RWPE2 (cell line): ENCODE measurements around the gene SMYD3.

Source experiments
- ATAC-seq: fragments of 200-7000 bp; cut with Tn5 transposase; 3 replicates; pipeline ENCODE4 v1.9.1; 2021; ENCODE audit warnings: low read depth
- DNase-seq: peaks from one replicate; pipeline ENCODE4 v3.0.0-alpha.2; 2020; ENCODE audit warnings: low spot score
- H3K27ac ChIP-seq: fragments of 450-650 bp; 2 replicates; pipeline ENCODE4 v1.5.1; 2017; ENCODE audit warnings: mild to moderate bottlenecking; ENCODE audit not compliant: poor library complexity, severe bottlenecking
- H3K27me3 ChIP-seq: fragments of 250-450 bp; sonication (Bioruptor Pico); 2 replicates; pipeline ENCODE4 v1.5.1; 2021; ENCODE audit warnings: mild to moderate bottlenecking, moderate library complexity; ENCODE audit not compliant: insufficient read depth, poor library complexity, severe bottlenecking
- H3K36me3 ChIP-seq: fragments of 250-450 bp; sonication (Bioruptor Pico); 2 replicates; pipeline ENCODE4 v1.5.1; 2020; ENCODE audit warnings: low read depth, mild to moderate bottlenecking, moderate library complexity
- H3K4me1 ChIP-seq: fragments of 250-450 bp; sonication (Bioruptor Pico); 2 replicates; pipeline ENCODE4 v1.5.1; 2021; ENCODE audit warnings: mild to moderate bottlenecking, moderate library complexity; ENCODE audit not compliant: insufficient read depth, poor library complexity, severe bottlenecking
- H3K4me3 ChIP-seq: fragments of 250-450 bp; sonication (Bioruptor Pico); 2 replicates; pipeline ENCODE4 v1.5.1; 2021; ENCODE audit warnings: mild to moderate bottlenecking, moderate library complexity; ENCODE audit not compliant: severe bottlenecking
- H3K9me3 ChIP-seq: fragments of 250-450 bp; sonication (Bioruptor Pico); 2 replicates; pipeline ENCODE4 v1.5.1; 2021; ENCODE audit warnings: mild to moderate bottlenecking, moderate library complexity; ENCODE audit not compliant: severe bottlenecking
- TF ChIP-seq, protein P1 (sequence below): fragments of 450-650 bp; IDR thresholded peaks from one replicate; pipeline ENCODE4 v1.5.1; 2017; ENCODE audit warnings: mild to moderate bottlenecking, moderate library complexity; ENCODE audit not compliant: poor library complexity, severe bottlenecking

The SMYD3 gene

GRCh38 chr1:245934409-245934808, 572.7 kb downstream of the SMYD3 start:
- H3K27ac ChIP-seq, result no peak overlapping the region
- H3K4me3 ChIP-seq, result no peak overlapping the region
- DNase-seq, result no peak
- no peaks in the 10 kb centered on the region for H3K4me1 ChIP-seq
- TF ChIP-seq, protein P1, sequence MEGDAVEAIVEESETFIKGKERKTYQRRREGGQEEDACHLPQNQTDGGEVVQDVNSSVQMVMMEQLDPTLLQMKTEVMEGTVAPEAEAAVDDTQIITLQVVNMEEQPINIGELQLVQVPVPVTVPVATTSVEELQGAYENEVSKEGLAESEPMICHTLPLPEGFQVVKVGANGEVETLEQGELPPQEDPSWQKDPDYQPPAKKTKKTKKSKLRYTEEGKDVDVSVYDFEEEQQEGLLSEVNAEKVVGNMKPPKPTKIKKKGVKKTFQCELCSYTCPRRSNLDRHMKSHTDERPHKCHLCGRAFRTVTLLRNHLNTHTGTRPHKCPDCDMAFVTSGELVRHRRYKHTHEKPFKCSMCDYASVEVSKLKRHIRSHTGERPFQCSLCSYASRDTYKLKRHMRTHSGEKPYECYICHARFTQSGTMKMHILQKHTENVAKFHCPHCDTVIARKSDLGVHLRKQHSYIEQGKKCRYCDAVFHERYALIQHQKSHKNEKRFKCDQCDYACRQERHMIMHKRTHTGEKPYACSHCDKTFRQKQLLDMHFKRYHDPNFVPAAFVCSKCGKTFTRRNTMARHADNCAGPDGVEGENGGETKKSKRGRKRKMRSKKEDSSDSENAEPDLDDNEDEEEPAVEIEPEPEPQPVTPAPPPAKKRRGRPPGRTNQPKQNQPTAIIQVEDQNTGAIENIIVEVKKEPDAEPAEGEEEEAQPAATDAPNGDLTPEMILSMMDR, result no peak
- no peaks in the 10 kb centered on the region for H3K27me3 ChIP-seq
- no peaks in the 10 kb centered on the region for H3K9me3 ChIP-seq
- H3K36me3 ChIP-seq, result no peaks in the 10 kb centered on the region
- no peak for ATAC-seq

DNA sequence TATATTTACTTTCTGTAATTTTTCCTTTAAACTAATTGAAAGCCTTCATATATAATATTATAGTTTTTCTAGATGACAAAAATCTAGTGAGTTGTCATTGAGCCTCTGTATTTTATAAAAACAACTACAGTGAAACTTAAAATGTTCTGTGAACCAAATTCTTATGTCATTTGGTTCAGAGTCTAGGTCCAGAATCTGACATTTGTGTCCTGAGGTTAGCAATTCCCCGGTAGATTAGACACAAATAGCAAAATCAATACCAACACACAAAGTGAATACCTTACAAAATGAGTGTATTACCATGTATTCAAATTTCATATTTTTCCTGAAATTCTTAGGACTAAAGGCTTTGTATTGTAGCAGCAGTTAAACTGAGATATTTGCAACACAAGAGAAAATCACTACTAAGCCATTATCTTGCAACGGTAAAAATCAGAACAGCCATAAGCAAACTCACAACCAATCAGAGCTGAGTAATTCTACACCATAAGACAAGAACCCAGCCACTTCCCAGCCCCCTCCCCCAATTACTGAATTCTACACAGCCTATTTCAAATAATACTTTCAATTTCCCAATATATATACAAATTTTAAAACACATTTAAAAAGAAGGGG, 573.5 kb downstream of the SMYD3 start:
- Histone ChIP-seq H3K27ac (no peak overlapping the region), H3K36me3 (no peaks in the 10 kb centered on the region), H3K9me3 (no peaks in the 10 kb centered on the region), H3K4me1 (no peaks in the 10 kb centered on the region), H3K27me3 (no peaks in the 10 kb centered on the region), H3K4me3 (no peak overlapping the region)
- TF ChIP-seq, protein P1, result no peak
- ATAC-seq (no peak), DNase-seq (no peak)

GRCh38 chr1:245932302-245932972, 574.6 kb downstream of the SMYD3 start:
- DNase-seq, result no peak
- TF ChIP-seq, protein P1, result no peak
- no peak for ATAC-seq
- H3K4me3 ChIP-seq, result no peak overlapping the region
- no peak overlapping the region for H3K27ac ChIP-seq
- H3K4me1 ChIP-seq, result no peaks in the 10 kb centered on the region
- no peaks in the 10 kb centered on the region for H3K27me3 ChIP-seq
- H3K36me3 ChIP-seq, result no peaks in the 10 kb centered on the region
- no peaks in the 10 kb centered on the region for H3K9me3 ChIP-seq

- Histone ChIP-seq H3K36me3 (no peaks in the 10 kb centered on the region), H3K9me3 (no peaks in the 10 kb centered on the region), H3K27me3 (no peaks in the 10 kb centered on the region), H3K4me1 (no peaks in the 10 kb centered on the region), H3K27ac (no peak overlapping the region), H3K4me3 (no peak overlapping the region)
- TF ChIP-seq, protein P1, result no peak
- ATAC-seq (no peak), DNase-seq (no peak)
These were observed 575.6 kb downstream of the SMYD3 start for GRCh38 chr1:245931450-245931849.

GRCh38 chr1:245929224-245929623, 577.9 kb downstream of the SMYD3 start:
- Histone ChIP-seq H3K4me1 (no peaks in the 10 kb centered on the region), H3K27ac (no peak overlapping the region), H3K4me3 (no peak overlapping the region), H3K27me3 (no peaks in the 10 kb centered on the region), H3K36me3 (no peaks in the 10 kb centered on the region), H3K9me3 (no peaks in the 10 kb centered on the region)
- DNase-seq (no peak), ATAC-seq (no peak)
- TF ChIP-seq, protein P1, result no peak
